A673 (cell line): ENCODE measurements around the gene NFKBIL1. TPM values are rescaled to one million over a fixed set of nuclear protein-coding genes. Genes with fewer than 3 reads are reported as not detected.

Experiments used
- BruUV-seq: library from RNA; stranded (reverse); fragments of 400-500 nt; replicated peaks from 2 replicates; lab custom pipeline; 2021; lab: Mats Ljungman, UMichigan
- CTCF ChIA-PET: fragments of 300-600 bp; sonication (Branson Sonifier 250); formaldehyde crosslinking; loops from one replicate; lab custom pipeline; 2022; ENCODE audit warnings: antibody characterized with exemption; lab: Charles Lee
- POLR2A ChIA-PET: fragments of 300-600 bp; sonication (Branson Sonifier 250); formaldehyde crosslinking; loops from one replicate; lab custom pipeline; 2022; ENCODE audit warnings: antibody characterized with exemption; ENCODE audit not compliant: low non-redundant PET; lab: Charles Lee
- DNase-seq: peaks from one replicate; pipeline ENCODE4 v3.0.0-alpha.2; 2015; ENCODE audit warnings: low spot score
- H3K27ac ChIP-seq: fragments of 200-600 bp; sonication (generic); 2 replicates; pipeline ENCODE4 v1.5.1; 2016; ENCODE audit warnings: mixed run types, low read depth, mild to moderate bottlenecking, mixed read lengths, antibody characterized with exemption, low read length; ENCODE audit not compliant: poor library complexity, severe bottlenecking
- H3K27me3 ChIP-seq: fragments of 200-600 bp; sonication (generic); replicated peaks from 2 replicates; pipeline ENCODE4 v1.6.1; 2017; ENCODE audit warnings: mixed run types, low read depth, mild to moderate bottlenecking, mixed read lengths, antibody characterized with exemption, low read length; ENCODE audit not compliant: insufficient read depth, poor library complexity
- H3K36me3 ChIP-seq: fragments of 200-600 bp; sonication (generic); 2 replicates; pipeline ENCODE4 v1.6.1; 2016; ENCODE audit warnings: mixed run types, mild to moderate bottlenecking, mixed read lengths, antibody characterized with exemption, low read length; ENCODE audit not compliant: insufficient read depth, poor library complexity, severe bottlenecking
- H3K4me1 ChIP-seq: fragments of 200-600 bp; sonication (generic); 2 replicates; pipeline ENCODE4 v1.6.1; 2017; ENCODE audit warnings: mixed run types, mild to moderate bottlenecking, mixed read lengths, antibody characterized with exemption, low read length; ENCODE audit not compliant: insufficient read depth, poor library complexity, severe bottlenecking
- H3K4me3 ChIP-seq: fragments of 200-600 bp; sonication (generic); 2 replicates; pipeline ENCODE4 v1.5.1; 2016; ENCODE audit warnings: low read depth, mixed run types, mild to moderate bottlenecking, mixed read lengths, low read length; ENCODE audit not compliant: poor library complexity, severe bottlenecking
- H3K9me3 ChIP-seq: fragments of 200-600 bp; sonication (generic); 2 replicates; pipeline ENCODE4 v1.6.1; 2016; ENCODE audit warnings: mixed run types, low read depth, mild to moderate bottlenecking, mixed read lengths, antibody characterized with exemption, low read length; ENCODE audit not compliant: poor library complexity, severe bottlenecking
- CTCF ChIP-seq: fragments of 300-800, 200-600 bp; sonication (generic); conservative IDR thresholded peaks from 2 replicates; pipeline ENCODE4 v1.5.1; 2017; ENCODE audit warnings: low read depth, mild to moderate bottlenecking, antibody characterized with exemption, low read length, moderate library complexity, mixed read lengths
- EZH2 ChIP-seq: fragments of 200-600 bp; sonication (generic); IDR thresholded peaks from 2 replicates; pipeline ENCODE4 v1.6.1; 2017; ENCODE audit warnings: borderline replicate concordance, low read depth, mild to moderate bottlenecking, mixed read lengths, antibody characterized with exemption, low read length; ENCODE audit not compliant: poor library complexity, severe bottlenecking
- intact Hi-C: fragments of 100-400 bp; cut with micrococcal nuclease; formaldehyde crosslinking; loops from one replicate; pipeline ENCODE4 v1.10.0; 2022; ENCODE audit not compliant: unreplicated experiment
- total RNA-seq: library from RNA; stranded (reverse); gene quantifications from 2 replicates; pipeline ENCODE4 v1.2.3, GENCODE V29; 2021

Gene NFKBIL1
- total RNA-seq, 1 experiment from 2014 or later, result 15.7 TPM

- ChIA-PET POLR2A (interaction anchor here (0.5 kb wide), 1 partner anchor 135 kb away, joined by 3 read pairs; no protein-coding TSS in a partner anchor), CTCF (interaction anchor here (0.6 to 3.9 kb wide), 4 partner anchors 17 to 550 kb away, joined by 3 to 31 read pairs (median 8); partner anchors contain the start of gene MCCD1)
- Histone ChIP-seq H3K36me3 (peaks cover 4% of the 10 kb centered on the region), H3K4me1 (peaks cover 11% of the 10 kb centered on the region), H3K4me3 (peak within 1 kb of the TSS; percentile 47), H3K27me3 (no peaks in the 10 kb centered on the region), H3K9me3 (no peaks in the 10 kb centered on the region), H3K27ac (peak within 1 kb of the TSS; percentile 71)
- no TSS peak for BruUV-seq
- TF ChIP-seq CTCF (peak; percentile 99), EZH2 (no peak)
- intact Hi-C loops, result loop anchor here (1.0 to 10.0 kb wide), 4 partner anchors 52 to 348 kb away; partner anchors contain the start of genes APOM, BAG6, CLIC1 and EHMT2
- DNase-seq, result peak; percentile 96
These were observed 960 bp upstream of the NFKBIL1 start, which contains the start of gene ATP6V1G2 for GRCh38 chr6:31546339-31546957. Gene ATP6V1G2, minus strand, starts transcription at chr6:31546608. Its CDS starts 49 bp downstream, at chr6:31546559.

GRCh38 chr6:31547727-31548543 is 527 bp downstream of the NFKBIL1 start:
- H3K36me3 ChIP-seq, result peaks cover 4% of the 10 kb centered on the region
- H3K27me3 ChIP-seq, result no peaks in the 10 kb centered on the region
- no peak for TF ChIP-seq EZH2
- no peak for TF ChIP-seq CTCF
- peaks cover 11% of the 10 kb centered on the region for H3K4me1 ChIP-seq
- no peaks in the 10 kb centered on the region for H3K9me3 ChIP-seq
- ChIA-PET CTCF (interaction anchor here (0.5 to 3.9 kb wide), 5 partner anchors 48 to 500 kb away, joined by 3 to 31 read pairs (median 4); no protein-coding TSS in a partner anchor), POLR2A (interaction anchor here (0.5 to 0.6 kb wide), 2 partner anchors 20 to 279 kb away, joined by 3 to 8 read pairs; no protein-coding TSS in a partner anchor)
- intact Hi-C loops, result loop anchor here (10.0 kb wide), 3 partner anchors 107 to 347 kb away; partner anchors contain the start of genes APOM, BAG6, CLIC1 and EHMT2
- H3K27ac ChIP-seq, result peak overlapping the region; percentile 71
- BruUV-seq, result TSS peak; percentile 43
- H3K4me3 ChIP-seq, result peak overlapping the region; percentile 47
- no peak for DNase-seq

GRCh38 chr6:31548544-31548873 is 1.1 kb downstream of the NFKBIL1 start:
- POLR2A ChIA-PET, result no interaction called here
- intact Hi-C loops, result loop anchor here (10.0 kb wide), 3 partner anchors 106 to 346 kb away; partner anchors contain the start of genes APOM, BAG6, CLIC1 and EHMT2
- Histone ChIP-seq H3K4me3 (peak overlapping the region; percentile 47), H3K4me1 (peaks cover 11% of the 10 kb centered on the region), H3K27me3 (no peaks in the 10 kb centered on the region), H3K36me3 (peaks cover 7% of the 10 kb centered on the region), H3K9me3 (no peaks in the 10 kb centered on the region), H3K27ac (peak overlapping the region; percentile 71)
- DNase-seq, result no peak
- TF ChIP-seq EZH2 (no peak), CTCF (no peak)
- BruUV-seq, result no TSS peak
- CTCF ChIA-PET, result no interaction called here
